Fibroblast of peridontal ligament (primary cell): ENCODE measurements around the gene SLC44A4.
A peak's percentile ranks its signal among the peaks of the same experiment; 100 is the strongest.
"Not testable (repeated sequence)": the region's sequence is repeated elsewhere in the genome, so short reads cannot be mapped to it uniquely, and the experiment has no call there.

Experiments used
- DNase-seq: peaks from one replicate; pipeline ENCODE4 v3.0.0-alpha.2; 2010; ENCODE audit errors: extremely low read depth

The SLC44A4 gene

DNA sequence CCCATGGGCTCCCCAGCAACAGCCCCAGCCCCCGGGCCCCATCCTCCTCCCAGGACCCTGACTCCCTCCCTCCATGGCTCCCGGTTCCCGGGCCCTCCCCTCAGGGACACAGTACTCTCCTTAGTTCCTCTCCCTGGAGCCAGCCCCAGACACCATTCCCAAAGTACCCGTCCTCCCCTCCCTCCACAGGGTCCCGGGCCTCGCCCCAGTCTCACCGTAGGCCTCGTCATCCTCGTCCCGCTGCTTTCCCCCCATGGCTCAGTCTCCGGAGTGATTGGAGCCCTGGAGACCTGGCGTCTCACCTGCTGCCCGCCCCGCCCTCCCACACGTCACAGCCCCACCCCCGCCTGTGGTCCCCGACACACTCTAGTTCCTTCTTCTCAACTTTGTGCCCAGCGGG lies at the start of gene SLC44A4:
Gene SLC44A4, minus strand, starts transcription at position 272 of the 400 bp plus-strand sequence. Its CDS starts 17 bp downstream, at position 255.
- DNase-seq: no peak

DNA sequence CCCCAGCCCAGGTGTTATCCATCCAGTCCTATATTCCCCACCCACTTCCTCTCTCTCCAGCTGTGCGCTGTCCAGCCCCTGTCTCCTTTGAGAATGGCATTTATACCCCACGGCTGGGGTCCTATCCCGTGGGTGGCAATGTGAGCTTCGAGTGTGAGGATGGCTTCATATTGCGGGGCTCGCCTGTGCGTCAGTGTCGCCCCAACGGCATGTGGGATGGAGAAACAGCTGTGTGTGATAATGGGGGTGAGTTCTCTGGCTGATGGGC lies 49.8 kb upstream of the SLC44A4 start:
- DNase-seq: no peak

DNA sequence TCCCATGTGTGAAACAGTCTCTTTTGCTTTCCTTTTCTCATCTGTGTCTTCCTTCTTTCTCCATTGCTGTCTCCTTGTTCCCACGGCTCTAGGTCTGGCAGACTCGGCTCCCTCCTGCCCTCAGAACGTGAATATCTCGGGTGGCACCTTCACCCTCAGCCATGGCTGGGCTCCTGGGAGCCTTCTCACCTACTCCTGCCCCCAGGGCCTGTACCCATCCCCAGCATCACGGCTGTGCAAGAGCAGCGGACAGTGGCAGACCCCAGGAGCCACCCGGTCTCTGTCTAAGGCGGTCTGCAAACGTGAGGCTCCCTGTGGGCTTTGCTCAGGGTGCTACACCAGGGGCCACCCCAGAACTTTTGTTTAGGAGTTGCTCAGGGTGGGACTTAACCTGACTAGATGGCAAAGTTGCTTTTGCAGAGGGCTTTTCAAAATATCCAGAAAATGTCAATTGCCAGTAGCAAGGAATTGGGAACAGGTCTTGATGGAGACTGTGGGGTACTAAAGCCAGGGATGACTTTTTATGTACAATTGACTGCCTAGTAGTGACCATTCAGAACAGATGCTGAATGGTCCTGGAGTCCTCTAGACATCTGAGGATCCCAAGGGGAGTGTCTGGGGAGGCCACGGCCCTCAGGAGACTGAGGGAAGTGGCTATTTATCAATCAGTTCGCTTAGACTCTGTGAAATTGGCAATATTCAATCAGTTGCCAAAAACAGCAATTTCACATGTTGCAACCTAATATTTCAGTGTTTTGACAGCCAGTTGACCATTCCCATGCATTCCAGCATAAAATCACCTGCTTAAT lies 49.3 kb upstream of the SLC44A4 start:
- no peak for DNase-seq

DNA sequence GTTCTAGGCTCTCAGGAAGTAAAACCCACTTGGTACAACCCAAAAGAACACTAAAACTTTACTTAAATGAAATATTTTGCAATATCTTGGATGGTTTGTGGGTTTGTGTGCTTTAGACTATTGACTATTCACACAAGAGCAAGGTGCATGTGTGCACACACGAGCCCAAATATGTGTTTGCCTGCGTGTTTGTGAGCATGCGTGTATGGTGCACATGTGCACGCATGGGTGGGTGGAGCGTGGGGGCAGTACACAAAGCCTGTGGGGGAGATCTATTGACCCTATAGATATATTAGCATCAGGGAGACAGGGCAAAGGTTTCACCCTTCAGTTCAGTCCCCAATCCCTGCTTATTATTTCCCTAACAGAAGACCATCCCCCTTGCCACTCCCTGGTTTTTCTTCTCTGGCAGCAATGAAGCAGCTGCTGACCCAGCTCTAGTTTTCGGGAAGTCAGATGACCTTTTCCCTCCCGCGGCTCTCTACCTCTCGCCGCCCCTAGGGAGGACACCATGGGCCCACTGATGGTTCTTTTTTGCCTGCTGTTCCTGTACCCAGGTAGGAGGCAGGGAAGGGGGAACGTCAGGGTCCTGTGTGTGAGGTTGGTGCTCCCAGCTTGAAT lies 48.6 kb upstream of the SLC44A4 start, which contains the start of gene C2:
Gene C2, plus strand, starts transcription at position 476 of the 621 bp plus-strand sequence. Its CDS starts 36 bp downstream, at position 512.
- no peak for DNase-seq

DNA sequence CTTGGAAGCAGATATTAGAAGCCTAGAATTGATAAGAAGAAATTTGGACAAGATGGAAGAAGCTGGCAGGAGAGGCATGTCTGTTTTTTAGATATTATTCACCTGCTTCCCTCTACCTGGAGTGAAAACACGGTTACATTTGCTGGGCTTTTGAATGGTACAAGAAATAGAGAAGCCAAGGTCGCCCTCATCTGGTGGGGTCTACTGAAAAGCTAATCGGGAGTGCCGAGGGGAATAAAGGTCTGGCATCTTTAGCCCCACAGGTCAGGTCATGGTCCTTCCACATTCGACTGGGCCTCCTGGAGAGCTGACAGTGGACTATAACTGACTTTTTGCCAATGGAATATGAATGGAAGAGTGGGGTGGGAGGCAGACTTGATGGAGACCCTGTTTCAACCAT lies 44.1 kb upstream of the SLC44A4 start:
- no peak for DNase-seq

DNA sequence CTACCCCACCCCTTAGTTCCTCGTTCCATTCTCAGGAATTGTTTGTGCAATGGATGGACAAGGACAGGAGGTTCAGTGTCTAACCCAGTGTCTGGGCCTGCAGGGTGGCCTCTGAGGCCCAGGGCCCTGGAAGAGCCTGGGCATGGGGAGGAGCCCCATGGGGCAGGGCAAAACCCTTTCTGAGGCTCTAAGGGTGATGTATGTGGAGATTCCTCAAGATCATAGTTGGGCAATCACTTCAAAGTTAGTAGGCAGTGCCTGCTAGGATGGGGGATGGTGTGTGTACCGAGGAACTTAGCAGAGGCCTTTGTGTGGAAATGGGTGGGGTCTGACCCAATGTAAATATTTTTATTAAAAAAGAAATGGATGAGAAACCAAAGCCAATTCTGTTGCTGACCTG lies 42.0 kb upstream of the SLC44A4 start:
- DNase-seq: no peak

DNA sequence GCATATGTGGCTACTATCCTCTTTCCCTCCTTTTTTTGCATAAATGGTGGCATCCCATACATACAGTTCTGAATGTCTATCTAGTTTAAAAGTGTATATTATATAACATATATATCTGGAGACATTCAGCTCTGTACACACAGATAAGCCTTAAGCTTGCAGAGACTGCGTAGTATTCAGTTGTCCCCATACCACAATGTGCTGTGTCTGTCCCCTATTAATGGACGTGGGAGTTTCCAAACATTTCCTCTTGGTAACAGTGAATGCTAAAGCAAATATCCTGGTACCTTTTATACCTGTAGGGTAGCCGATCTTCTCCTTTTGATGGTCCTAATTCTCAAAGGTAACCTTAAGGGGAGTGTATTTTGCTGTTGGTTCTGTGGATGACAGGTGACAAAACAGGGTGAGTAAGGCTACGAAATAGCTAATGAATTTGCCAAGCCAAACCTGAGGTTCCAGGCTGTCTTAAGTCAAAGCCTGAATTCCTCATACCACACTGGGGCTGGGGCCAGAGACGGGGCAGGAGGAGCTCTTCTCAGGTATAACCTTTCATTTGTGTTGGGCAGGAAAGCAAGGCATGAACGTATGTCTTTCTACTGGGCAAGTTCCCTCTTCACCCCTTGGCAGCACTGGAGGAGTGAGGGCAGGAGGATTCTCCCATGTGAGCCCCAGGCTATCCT lies 41.0 kb upstream of the SLC44A4 start:
- DNase-seq: no peak

DNA sequence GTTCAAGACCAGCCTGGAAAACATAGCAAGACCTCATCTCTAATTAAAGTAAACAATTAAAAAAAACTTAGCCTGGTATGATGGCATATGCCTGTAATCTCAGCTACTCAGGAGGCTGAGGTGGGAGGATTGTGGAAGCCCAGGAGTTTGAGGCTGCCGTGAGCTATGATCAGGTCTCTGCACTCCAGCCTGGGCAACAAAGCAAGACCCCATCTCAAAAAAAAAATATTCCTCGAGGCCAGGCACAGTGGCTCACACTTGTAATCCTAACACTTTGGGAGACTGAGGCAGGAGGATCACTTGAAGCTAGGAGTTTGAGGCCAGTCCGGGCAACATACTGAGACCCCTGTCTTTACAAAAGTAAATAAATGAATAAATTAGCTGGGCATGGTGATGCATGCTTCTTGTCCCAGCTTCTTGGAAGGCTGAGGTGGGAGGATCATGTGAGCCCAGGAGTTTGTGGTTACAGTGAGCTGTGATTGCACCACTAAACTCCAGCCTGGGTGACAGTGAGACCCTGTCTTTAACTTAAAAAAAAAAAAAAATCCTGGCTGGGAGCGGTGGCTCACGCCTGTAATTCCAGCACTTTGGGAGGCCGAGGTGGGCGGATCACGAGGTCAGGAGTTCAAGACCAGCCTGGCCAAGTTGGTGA lies 39.4 kb upstream of the SLC44A4 start:
- no peak for DNase-seq

DNA sequence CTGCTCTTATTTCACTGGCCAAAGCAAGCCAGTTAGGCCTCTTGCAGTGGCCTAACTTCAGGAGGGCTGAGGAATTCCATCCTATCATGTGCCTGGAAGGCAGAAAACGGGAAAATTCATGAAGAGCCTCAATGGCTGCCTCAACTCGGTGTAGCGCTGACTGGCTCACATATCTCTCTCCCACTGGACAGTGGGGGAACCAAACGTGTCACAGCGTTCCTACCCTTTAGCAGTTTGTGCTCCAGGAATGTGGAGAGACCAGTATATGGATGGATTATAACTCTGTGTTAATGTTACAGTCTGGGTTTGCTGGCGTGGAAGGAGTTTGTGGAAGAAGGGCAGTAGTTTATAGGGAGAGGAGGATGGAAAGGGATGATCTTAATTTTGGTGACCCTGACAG lies 37.0 kb upstream of the SLC44A4 start:
- no peak for DNase-seq

DNA sequence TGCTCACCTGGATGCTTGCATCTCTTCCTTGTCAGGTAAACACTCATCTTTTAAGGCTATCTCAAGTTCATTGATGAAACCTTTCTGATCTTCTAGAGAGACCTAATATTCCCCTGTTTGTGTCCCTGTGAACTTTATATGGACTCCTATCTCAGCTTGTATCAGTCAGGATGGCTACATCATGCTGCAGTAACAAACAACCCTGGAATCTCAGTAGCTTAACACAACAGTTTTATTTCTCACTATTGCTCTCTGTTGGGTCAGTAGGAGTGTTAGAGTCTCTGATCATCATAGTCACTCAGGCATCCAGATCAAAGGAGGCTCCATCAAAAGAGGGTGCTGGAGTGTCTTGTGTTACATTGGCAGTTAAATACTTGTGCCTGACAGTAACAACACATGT lies 36.6 kb upstream of the SLC44A4 start:
- no peak for DNase-seq

DNA sequence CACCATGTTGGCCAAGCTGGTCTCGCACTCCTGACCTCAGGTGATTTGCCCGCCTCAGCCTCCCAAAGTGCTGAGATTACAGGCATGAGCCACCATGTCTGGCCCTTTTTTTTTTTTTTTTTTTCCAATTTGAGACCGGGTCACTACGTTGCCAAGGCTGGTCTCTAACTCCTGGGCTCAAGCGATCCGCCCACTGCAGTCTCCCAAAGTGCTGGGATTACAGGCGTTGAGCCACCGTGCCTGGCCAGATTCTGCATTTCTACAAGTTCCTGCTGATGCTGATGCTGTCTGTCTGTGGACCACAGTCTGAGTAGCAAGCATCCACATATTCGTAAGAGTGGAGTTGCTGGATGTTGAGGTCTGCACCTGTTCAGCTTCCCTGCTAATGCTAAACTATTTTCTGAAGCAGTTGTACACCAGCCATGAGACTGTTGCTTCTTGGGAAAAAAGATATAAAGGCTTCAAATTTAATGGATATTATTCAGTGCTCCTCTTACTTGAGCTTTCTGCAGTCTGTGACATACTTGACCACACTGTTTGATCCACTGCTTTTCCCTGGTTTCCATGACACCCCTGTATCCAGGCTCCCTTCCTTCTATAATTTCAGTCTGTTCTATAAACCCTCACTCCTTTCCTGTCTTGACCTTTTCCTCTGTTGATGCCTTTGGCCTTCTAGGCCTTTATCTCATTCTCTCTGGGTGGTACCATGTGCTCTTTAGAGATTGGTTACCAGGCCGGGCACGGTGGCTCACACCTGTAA lies 33.2 kb upstream of the SLC44A4 start:
- peak; percentile 25 for DNase-seq

DNA sequence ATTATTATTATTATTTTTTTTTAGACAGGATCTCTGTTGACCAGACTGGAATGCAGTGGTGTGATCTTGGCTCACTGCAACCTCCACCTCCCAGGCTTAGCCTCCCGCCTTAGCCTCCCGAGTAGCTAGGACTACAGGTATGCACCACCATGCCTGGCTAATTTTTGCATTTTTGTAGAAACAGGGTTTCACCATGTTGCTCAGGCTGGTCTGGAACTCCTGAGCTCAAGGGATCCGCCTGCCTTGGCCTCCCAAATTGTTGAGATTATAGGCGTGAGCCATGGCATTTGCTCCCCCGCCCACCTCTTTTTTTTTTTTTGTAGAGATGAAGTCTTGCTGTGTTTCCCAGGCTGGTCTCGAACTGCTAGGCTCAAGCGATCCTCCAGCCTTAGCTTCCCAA lies 30.5 kb upstream of the SLC44A4 start:
- DNase-seq: not testable (repeated sequence)

DNA sequence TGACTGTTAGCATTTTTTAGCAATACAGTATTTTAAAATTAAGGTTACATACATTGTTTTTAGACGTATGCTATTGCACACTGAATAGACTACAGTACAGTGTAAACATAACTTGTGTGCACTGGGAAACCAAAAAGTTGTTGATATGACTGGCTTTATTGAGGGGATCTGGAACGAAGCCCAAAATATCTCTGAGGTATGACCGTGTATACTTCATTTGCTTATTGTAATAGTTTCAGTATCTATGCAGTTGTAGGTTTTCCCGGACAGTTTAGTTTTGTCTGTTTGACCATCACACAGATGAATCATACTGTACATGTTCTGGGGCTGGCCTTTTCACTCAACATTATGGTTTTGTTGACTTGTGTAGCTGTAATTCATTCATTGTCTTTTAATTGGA lies 30.0 kb upstream of the SLC44A4 start:
- DNase-seq: peak; percentile 62

DNA sequence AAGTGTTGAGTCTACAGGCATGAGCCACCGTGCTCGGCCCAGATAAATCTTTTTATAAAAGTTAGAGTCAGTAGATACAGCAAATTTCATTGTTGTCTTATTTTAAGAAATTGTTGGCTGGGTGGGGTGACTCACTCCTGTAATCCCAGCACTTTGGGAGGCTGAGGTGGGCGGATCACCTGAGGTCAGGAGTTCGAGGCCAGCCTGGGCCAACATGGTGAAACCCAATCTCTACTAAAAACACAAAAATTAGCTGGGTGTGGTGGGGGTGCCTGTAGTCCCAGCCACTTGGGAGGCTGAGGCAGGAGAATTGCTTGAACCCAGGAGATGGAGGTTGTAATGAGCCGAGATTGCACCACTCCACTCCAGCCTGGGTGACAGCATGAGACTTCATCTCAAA lies 29.5 kb upstream of the SLC44A4 start:
- not testable (repeated sequence) for DNase-seq

DNA sequence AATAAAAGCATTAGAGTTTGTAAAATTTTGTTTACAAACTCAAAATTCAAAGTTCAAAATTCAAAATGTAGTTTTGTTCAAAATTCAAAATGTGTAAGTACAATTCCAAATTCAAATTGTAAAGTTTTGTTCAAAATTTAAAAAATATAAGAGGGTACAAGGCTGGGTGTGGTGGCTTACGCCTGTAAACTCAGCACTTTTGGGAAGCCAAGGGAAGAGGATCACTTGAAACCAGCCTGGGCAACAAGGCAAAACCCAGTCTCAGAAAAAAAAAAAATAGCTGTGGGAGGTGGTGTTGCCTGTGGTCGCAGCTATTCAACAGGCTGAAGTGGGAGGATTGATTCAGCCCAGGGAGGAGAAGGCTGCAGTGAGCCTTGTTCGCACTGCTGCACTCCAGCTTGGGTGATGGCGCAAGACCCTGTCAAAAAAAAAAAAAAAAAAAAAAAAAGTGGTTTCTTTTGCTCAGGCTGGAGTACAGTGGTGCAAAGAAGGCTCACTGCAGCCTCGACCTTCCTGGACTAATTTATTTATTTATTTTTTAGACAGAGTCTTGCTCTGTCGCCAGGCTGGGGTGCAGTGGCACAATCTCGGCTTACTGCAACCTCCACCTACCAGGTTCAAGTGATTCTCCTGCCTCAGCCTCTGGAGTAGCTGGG lies 28.5 kb upstream of the SLC44A4 start:
- peak; percentile 88 for DNase-seq

DNA sequence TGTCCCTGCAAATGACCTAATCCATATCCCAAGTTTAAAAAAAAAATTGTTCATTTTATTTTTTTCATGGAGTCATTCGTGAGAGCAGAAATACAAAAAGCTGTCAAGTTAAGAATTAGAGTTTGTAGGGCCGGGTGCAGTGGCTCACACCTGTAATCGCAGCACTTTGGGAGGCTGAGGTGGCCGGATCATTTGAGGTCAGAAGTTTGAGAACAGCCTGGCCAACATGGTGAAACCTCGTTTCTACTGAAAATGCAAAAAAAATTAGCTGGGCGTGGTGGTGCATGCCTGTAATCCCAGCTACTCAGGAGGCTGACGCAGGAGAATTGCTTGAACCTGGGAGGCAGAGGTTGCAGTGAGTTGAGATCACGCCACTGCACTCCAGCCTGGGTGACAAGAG lies 27.9 kb upstream of the SLC44A4 start:
- DNase-seq: not testable (repeated sequence)

DNA sequence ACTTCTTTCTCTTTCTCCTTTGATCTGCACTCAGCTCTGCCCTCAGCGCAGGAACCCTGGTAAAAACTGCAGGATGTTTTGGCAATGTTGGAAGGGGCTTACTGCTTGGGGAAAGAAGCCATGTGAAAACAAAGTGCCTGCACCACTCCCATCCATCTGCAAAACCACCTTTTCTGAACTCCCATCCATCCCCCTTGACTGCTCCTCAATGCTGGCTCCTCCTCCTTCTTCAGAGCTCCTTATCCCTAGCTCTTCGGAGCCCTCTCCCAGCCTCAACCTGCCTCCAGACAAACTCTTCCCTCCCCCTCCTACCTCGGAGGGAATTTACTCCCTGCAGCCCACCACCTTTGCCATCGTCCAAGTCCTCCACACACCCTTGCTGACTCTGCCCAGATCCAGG lies 27.3 kb upstream of the SLC44A4 start:
- no peak for DNase-seq

DNA sequence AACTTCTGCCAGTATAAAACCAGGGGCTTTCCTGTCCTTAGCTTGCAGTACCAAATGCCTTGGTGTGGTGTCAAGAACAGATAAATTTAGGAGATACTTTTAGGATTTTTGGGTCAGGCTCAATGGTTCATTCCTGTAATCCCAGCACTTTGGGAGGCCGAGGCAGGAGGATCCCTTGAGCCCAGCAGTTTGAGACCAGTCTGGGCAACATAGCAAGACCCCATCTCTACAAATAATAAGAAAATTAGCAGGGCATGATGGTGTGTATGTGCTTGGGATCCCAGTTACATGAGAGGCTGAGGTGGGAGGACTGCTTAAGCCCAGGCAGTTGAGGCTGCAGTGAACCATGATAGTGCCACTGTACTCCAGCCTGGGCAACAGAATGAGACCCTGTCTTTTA lies 26.2 kb upstream of the SLC44A4 start:
- DNase-seq: no peak

DNA sequence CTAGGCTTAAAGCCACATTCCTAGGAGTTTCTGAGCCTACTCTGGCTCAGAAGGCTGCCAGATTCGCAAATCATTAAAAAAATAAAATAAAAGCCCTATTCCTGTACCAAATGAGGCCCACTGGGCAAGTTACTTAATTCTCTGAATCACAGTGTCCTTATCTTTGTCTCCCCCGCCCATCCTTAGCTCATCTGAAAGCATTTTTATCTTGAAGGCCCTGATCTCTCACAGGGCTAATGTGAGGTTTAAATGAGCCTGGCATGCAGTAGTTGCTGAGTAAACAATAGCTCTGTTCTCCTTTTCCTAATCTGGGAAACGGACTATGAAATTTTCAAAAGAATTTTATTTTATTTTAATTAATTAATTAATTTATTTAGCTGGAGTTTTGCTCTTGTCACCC lies 25.2 kb upstream of the SLC44A4 start:
- DNase-seq: no peak

DNA sequence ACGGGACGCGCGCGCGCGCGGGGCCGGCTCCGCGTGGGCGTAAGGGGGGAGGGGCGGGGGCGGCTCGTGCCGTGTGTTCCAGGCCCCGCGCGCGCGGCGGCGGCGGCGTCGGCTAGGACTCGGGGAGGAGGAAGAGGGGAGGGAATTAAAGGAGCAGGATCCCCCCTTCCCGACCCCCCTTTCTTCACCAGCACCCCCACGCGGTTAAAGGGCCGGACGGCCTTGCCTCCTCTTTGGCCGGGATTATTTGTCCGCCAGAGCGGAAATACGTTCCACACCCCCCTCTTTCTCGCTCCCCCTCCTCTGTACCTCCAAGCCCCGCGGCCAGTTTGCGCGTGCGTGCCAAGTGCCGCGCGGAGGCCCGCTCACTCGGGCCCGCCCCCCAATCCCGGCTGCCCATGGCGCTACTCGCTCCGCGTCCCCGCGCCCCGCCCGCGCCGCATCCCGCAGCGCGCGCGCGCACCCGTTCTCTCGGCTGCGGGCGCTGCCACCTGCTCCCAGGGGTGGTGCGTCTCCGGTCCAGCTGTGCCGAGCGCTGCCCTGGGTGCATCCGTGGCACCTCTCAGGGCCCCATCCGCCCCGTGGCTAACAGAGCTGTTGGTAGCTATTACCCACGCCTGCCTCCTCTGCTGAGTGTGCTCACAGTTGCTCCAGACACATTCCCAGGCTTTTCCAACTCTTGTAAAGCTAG lies 23.3 kb upstream of the SLC44A4 start, which contains the start of gene ZBTB12:
Gene ZBTB12, minus strand, starts transcription at position 134 of the 691 bp plus-strand sequence. CDS start 781 bp downstream, outside the sequence.
- peak; percentile 97 for DNase-seq
